GM23338 (cell line): ENCODE data around the gene EEF2K.

Source experiments
- CREB1 ChIP-seq: fragments of 250-450 bp; sonication (Bioruptor Pico); IDR thresholded peaks from 2 replicates; pipeline ENCODE4 v1.5.0; 2020; ENCODE audit warnings: low read depth, mild to moderate bottlenecking, moderate library complexity
- EZH2 ChIP-seq: fragments of 200-600 bp; sonication (generic); IDR thresholded peaks from one replicate; pipeline ENCODE4 v1.8.0; 2017; ENCODE audit warnings: antibody characterized with exemption, mild to moderate bottlenecking, low read depth; ENCODE audit not compliant: unreplicated experiment
- EZH2phosphoT487 ChIP-seq: fragments of 200-600 bp; sonication (generic); IDR thresholded peaks from one replicate; pipeline ENCODE4 v1.8.1; 2018; ENCODE audit warnings: antibody characterized with exemption; ENCODE audit not compliant: unreplicated experiment
- NANOG ChIP-seq: IDR thresholded peaks from 2 replicates; pipeline ENCODE4 v1.6.1; 2016; ENCODE audit warnings: antibody characterized with exemption, borderline replicate concordance
- POLR2AphosphoS5 ChIP-seq: IDR thresholded peaks from 2 replicates; pipeline ENCODE4 v1.6.1; 2016; ENCODE audit warnings: antibody characterized with exemption, low read depth
- TF ChIP-seq, protein P1 (sequence below), 2 experiments: fragments of 200-600 bp in 1 of 2; sonication (generic) in 1 of 2; conservative IDR thresholded peaks; 2 replicates each; pipeline versions ENCODE4 v1.5.1 to v1.6.1; 2016 to 2017; ENCODE audit warnings: antibody characterized with exemption in 2 of 2, low read depth in 2 of 2, mild to moderate bottlenecking in 2 of 2, moderate library complexity in 1 of 2
- TF ChIP-seq, protein P2 (sequence below): IDR thresholded peaks from 2 replicates; pipeline ENCODE4 v1.6.1; 2016; ENCODE audit warnings: antibody characterized with exemption
- TF ChIP-seq, protein P3 (sequence below): IDR thresholded peaks from one replicate; pipeline ENCODE4 v1.6.1; 2018; ENCODE audit warnings: antibody characterized with exemption; ENCODE audit not compliant: unreplicated experiment

DNA sequence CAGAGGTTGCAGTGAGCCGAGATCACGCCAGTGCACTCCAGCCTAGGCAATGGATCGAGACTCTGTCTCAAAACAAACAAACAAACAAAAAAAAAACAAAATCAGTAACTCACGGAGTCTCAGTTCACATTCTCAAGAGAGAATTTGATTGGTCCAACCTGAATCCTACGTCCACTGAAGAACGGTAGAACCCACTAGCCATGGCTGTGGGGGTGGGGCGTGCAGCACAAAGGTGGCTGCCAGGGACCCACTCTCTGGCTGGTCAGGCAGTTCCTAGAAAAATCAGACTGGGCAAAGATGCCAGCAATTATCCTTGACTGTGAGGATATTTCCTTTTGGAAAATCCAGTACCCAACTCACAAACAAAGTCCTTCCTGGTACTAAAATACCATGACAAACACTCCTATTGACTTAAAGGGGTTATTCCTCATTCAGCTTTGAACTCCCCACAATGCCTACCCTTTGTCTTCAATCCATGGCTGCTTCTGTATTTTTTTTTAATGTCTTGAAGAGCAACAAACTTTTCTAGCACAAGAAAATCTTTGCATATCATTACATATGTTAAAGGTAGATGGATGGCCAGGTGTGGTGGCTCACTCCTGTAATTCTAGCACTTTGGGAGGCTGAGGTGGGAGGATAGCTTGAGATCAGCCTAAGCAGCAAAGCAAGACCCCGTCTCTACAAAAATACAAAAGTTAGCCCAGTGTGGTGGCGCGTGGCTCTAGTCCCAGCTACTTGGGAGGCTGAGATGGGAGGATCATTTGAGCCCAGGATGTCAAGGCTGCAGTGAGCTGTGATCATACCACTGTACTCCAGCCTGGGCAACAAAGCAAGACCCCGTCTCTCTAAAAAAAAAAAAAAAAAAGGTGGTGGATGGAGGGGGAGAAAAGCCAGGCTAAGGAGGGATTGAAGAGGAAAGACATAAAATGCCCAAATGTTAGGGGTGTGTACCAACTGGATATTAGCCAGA, 87.3 kb downstream of the EEF2K start:
- TF ChIP-seq, protein P1, sequence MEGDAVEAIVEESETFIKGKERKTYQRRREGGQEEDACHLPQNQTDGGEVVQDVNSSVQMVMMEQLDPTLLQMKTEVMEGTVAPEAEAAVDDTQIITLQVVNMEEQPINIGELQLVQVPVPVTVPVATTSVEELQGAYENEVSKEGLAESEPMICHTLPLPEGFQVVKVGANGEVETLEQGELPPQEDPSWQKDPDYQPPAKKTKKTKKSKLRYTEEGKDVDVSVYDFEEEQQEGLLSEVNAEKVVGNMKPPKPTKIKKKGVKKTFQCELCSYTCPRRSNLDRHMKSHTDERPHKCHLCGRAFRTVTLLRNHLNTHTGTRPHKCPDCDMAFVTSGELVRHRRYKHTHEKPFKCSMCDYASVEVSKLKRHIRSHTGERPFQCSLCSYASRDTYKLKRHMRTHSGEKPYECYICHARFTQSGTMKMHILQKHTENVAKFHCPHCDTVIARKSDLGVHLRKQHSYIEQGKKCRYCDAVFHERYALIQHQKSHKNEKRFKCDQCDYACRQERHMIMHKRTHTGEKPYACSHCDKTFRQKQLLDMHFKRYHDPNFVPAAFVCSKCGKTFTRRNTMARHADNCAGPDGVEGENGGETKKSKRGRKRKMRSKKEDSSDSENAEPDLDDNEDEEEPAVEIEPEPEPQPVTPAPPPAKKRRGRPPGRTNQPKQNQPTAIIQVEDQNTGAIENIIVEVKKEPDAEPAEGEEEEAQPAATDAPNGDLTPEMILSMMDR (conservative IDR thresholded peaks at IDR 0.05; ENCODE audit: low read depth in 2 of 2) = no peak
- TF ChIP-seq NANOG (no peak), POLR2AphosphoS5 (no peak), EZH2phosphoT487 (no peak), EZH2 (no peak), CREB1 (no peak)
- TF ChIP-seq, protein P2, sequence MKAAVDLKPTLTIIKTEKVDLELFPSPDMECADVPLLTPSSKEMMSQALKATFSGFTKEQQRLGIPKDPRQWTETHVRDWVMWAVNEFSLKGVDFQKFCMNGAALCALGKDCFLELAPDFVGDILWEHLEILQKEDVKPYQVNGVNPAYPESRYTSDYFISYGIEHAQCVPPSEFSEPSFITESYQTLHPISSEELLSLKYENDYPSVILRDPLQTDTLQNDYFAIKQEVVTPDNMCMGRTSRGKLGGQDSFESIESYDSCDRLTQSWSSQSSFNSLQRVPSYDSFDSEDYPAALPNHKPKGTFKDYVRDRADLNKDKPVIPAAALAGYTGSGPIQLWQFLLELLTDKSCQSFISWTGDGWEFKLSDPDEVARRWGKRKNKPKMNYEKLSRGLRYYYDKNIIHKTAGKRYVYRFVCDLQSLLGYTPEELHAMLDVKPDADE = no peak
- TF ChIP-seq, protein P3, sequence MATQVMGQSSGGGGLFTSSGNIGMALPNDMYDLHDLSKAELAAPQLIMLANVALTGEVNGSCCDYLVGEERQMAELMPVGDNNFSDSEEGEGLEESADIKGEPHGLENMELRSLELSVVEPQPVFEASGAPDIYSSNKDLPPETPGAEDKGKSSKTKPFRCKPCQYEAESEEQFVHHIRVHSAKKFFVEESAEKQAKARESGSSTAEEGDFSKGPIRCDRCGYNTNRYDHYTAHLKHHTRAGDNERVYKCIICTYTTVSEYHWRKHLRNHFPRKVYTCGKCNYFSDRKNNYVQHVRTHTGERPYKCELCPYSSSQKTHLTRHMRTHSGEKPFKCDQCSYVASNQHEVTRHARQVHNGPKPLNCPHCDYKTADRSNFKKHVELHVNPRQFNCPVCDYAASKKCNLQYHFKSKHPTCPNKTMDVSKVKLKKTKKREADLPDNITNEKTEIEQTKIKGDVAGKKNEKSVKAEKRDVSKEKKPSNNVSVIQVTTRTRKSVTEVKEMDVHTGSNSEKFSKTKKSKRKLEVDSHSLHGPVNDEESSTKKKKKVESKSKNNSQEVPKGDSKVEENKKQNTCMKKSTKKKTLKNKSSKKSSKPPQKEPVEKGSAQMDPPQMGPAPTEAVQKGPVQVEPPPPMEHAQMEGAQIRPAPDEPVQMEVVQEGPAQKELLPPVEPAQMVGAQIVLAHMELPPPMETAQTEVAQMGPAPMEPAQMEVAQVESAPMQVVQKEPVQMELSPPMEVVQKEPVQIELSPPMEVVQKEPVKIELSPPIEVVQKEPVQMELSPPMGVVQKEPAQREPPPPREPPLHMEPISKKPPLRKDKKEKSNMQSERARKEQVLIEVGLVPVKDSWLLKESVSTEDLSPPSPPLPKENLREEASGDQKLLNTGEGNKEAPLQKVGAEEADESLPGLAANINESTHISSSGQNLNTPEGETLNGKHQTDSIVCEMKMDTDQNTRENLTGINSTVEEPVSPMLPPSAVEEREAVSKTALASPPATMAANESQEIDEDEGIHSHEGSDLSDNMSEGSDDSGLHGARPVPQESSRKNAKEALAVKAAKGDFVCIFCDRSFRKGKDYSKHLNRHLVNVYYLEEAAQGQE = no peak
